Vagina (tissue), 2 donors: ENCODE data around the gene PLEKHM1. TPM values are rescaled to one million over a fixed set of nuclear protein-coding genes. Genes with fewer than 3 reads are reported as not detected.
A peak's percentile ranks its signal among the peaks of the same experiment; 100 is the strongest.

Source experiments
- DNase-seq, 2 donors: peaks; one replicate each; pipeline ENCODE4 v3.0.0-alpha.2; 2017; ENCODE audit errors: extremely low spot score in 2 of 2
- H3K27ac ChIP-seq: fragments of 200-600 bp; sonication (generic); one replicate; pipeline ENCODE4 v1.5.1; 2019
- H3K27me3 ChIP-seq: fragments of 200-600 bp; sonication (generic); one replicate; pipeline ENCODE4 v1.5.1; 2019
- H3K36me3 ChIP-seq, 2 donors: fragments of 200-600 bp; sonication (generic); one replicate each; pipeline ENCODE4 v1.5.1; 2017 to 2019
- H3K4me1 ChIP-seq: fragments of 200-600 bp; sonication (generic); one replicate; pipeline ENCODE4 v1.5.1; 2019
- H3K4me3 ChIP-seq, 2 donors: fragments of 200-600 bp; sonication (generic); 1 replicate in 1 of 2; 2 replicates in 1 of 2; pipeline ENCODE4 v1.5.1; 2016 to 2019
- H3K9me3 ChIP-seq: fragments of 200-600 bp; sonication (generic); one replicate; pipeline ENCODE4 v1.5.1; 2019
- CTCF ChIP-seq, 3 experiments: fragments of 450-650 bp in 2 of 3; fragments of 200-600 bp in 1 of 3; sonication (generic) in 1 of 3; IDR thresholded peaks; one replicate each; pipeline ENCODE4 v1.5.1; 2017 to 2019; ENCODE audit warnings: antibody characterized with exemption in 3 of 3, mild to moderate bottlenecking in 2 of 3, moderate library complexity in 2 of 3
- POLR2A ChIP-seq, 2 donors: fragments of 450-650 bp; IDR thresholded peaks; one replicate each; pipeline ENCODE4 v1.6.1; 2017; ENCODE audit warnings: antibody characterized with exemption in 2 of 2, mild to moderate bottlenecking in 2 of 2, moderate library complexity in 2 of 2
- POLR2AphosphoS5 ChIP-seq, 2 donors: sonication (generic); formaldehyde crosslinking; IDR thresholded peaks; one replicate each; pipeline ENCODE4 v1.9.0; 2017; ENCODE audit warnings: antibody characterized with exemption in 2 of 2, mild to moderate bottlenecking in 2 of 2, low read depth in 1 of 2; ENCODE audit not compliant: insufficient read depth in 1 of 2
- intact Hi-C: fragments of 100-400 bp; cut with DNase I; formaldehyde crosslinking; loops from one replicate; pipeline ENCODE4 v1.15.1; 2023
- total RNA-seq: library from RNA; depleted of rRNA; stranded (reverse); fragments of >200 nt; gene quantifications from one replicate; pipeline ENCODE4 v1.2.3, GENCODE V29; 2016

The PLEKHM1 gene
- total RNA-seq, 1 donor from 2014 or later, result 93.1 TPM

- TF ChIP-seq POLR2AphosphoS5 (IDR thresholded peaks at IDR 0.05; ENCODE audit: insufficient read depth in 1 of 2, low read depth in 1 of 2) (no peak), CTCF (IDR thresholded peaks at IDR 0.05) (no peak), POLR2A (IDR thresholded peaks at IDR 0.05) (no peak)
- no peaks in the 10 kb centered on the region for H3K27me3 ChIP-seq
- peaks cover 0 to 20% of the 10 kb centered on the region in 2 donors for H3K36me3 ChIP-seq
- DNase-seq, result no peak
- no peaks in the 10 kb centered on the region for H3K9me3 ChIP-seq
- peaks cover 14% of the 10 kb centered on the region for H3K4me1 ChIP-seq
- no peak overlapping the region for H3K27ac ChIP-seq
- intact Hi-C loops, result no loop called here
- peak overlapping the region; percentile 21 to 31 for H3K4me3 ChIP-seq
Measured at GRCh38 chr17:45395569-45396415, 94.7 kb downstream of the PLEKHM1 start.

GRCh38 chr17:45394913-45395568 lies 95.5 kb downstream of the PLEKHM1 start:
- intact Hi-C loops, result no loop called here

GRCh38 chr17:45394564-45394912 lies 96.0 kb downstream of the PLEKHM1 start:
- no peak overlapping the region for H3K4me3 ChIP-seq
- peaks cover 14% of the 10 kb centered on the region for H3K4me1 ChIP-seq
- TF ChIP-seq POLR2A (IDR thresholded peaks at IDR 0.05) (no peak), CTCF (IDR thresholded peaks at IDR 0.05) (no peak), POLR2AphosphoS5 (IDR thresholded peaks at IDR 0.05; ENCODE audit: insufficient read depth in 1 of 2, low read depth in 1 of 2) (no peak)
- DNase-seq, result no peak
- H3K36me3 ChIP-seq, result peaks cover 0 to 20% of the 10 kb centered on the region in 2 donors
- H3K27ac ChIP-seq, result no peak overlapping the region
- H3K27me3 ChIP-seq, result no peaks in the 10 kb centered on the region
- intact Hi-C loops, result no loop called here
- no peaks in the 10 kb centered on the region for H3K9me3 ChIP-seq

More at GRCh38 chr17:45394913-45395568, 95.5 kb downstream of the PLEKHM1 start:
- TF ChIP-seq POLR2AphosphoS5 (IDR thresholded peaks at IDR 0.05; ENCODE audit: insufficient read depth in 1 of 2, low read depth in 1 of 2) (peak in 1 of 2 donors; percentile 39), CTCF (IDR thresholded peaks at IDR 0.05) (peak in 2 of 3 experiments; percentile 55 to 69), POLR2A (IDR thresholded peaks at IDR 0.05) (no peak)
- peaks cover 0 to 20% of the 10 kb centered on the region in 2 donors for H3K36me3 ChIP-seq
- H3K9me3 ChIP-seq, result no peaks in the 10 kb centered on the region
- DNase-seq, result no peak
- H3K27me3 ChIP-seq, result no peaks in the 10 kb centered on the region
- H3K4me1 ChIP-seq, result peaks cover 14% of the 10 kb centered on the region
- H3K27ac ChIP-seq, result no peak overlapping the region
- peak overlapping the region; percentile 21 to 31 for H3K4me3 ChIP-seq

GRCh38 chr17:45394091-45394490 lies 96.4 kb downstream of the PLEKHM1 start:
- Histone ChIP-seq H3K36me3 (peaks cover 0 to 20% of the 10 kb centered on the region in 2 donors), H3K4me1 (peaks cover 14% of the 10 kb centered on the region), H3K27me3 (no peaks in the 10 kb centered on the region), H3K4me3 (no peak overlapping the region), H3K9me3 (no peaks in the 10 kb centered on the region), H3K27ac (no peak overlapping the region)
- TF ChIP-seq CTCF (IDR thresholded peaks at IDR 0.05) (no peak), POLR2A (IDR thresholded peaks at IDR 0.05) (no peak), POLR2AphosphoS5 (IDR thresholded peaks at IDR 0.05; ENCODE audit: insufficient read depth in 1 of 2, low read depth in 1 of 2) (no peak)
- no peak for DNase-seq
- intact Hi-C loops, result no loop called here
